GM18505 (cell line): ENCODE results near the gene NTN5.
A peak's percentile ranks its signal among the peaks of the same experiment; 100 is the strongest.
"Not testable (repeated sequence)": the region's sequence is repeated elsewhere in the genome, so short reads cannot be mapped to it uniquely, and the experiment has no call there.

ENCODE experiments used
- ATAC-seq: cut with Tn5 transposase; IDR thresholded peaks from one replicate; pipeline ENCODE4 v1.9.1; 2021; ENCODE audit not compliant: unreplicated experiment
- POLR2A ChIP-seq: IDR thresholded peaks from 4 replicates; pipeline ENCODE4 v1.6.1; 2011; ENCODE audit warnings: borderline replicate concordance; ENCODE audit not compliant: insufficient read depth, insufficient read length; ENCODE audit errors: extremely low read depth

The NTN5 gene, protein sequence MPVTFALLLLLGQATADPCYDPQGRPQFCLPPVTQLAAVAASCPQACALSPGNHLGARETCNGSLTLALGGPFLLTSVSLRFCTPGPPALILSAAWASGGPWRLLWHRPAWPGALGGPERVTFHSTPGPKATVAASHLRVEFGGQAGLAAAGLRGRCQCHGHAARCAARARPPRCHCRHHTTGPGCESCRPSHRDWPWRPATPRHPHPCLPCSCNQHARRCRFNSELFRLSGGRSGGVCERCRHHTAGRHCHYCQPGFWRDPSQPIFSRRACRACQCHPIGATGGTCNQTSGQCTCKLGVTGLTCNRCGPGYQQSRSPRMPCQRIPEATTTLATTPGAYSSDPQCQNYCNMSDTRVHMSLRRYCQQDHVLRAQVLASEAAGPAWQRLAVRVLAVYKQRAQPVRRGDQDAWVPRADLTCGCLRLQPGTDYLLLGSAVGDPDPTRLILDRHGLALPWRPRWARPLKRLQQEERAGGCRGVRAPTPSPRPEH

DNA sequence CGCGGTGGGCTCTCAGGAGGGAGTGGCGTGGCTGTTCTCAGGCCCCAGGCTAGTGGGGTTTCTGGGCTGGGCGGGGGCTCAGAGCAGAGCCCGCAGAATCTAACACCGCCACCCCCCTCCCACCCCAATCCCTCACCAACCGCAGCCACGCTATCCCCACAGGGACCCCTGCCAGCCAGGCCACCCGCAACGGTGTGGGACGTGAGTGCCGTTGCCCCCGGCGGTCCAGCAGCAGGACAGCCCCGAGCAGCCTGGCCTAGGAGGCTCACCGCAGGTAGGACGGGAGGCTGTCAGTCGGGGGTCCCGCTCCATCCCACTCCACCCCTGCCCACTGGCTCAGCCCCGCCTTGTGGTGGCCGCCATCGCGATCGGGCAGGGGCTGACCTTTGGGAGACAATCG, at the start of gene NTN5:
Gene NTN5 (minus strand): TSS at position 24 of the 400 bp plus-strand sequence. CDS start 2,031 bp downstream, outside the sequence.
- no peak for ATAC-seq
- TF ChIP-seq POLR2A, result no peak

DNA sequence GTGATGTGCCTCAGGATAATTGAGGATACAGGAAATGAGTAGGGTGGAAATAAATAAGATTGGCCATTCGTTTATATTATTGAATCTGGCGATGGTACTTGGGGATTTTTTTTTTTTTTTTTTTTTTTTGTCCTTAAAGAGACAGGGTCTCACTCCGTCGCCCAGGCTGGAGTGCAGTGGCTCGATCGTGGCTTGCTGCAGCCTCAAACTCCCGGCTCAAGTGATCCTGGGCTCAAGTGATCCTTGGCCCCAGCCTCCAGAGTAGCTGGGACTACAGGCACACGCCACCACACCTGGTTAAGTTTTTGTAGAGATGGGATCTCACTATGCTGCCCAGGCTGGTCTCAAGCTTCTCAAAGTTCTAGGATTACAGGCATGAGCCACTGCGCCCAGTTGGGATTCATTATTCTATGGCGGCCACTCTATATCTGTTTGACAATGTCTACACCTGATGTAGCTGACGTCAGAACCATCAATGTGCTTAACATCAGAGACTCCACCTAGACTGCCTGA, 49.4 kb upstream of the NTN5 start:
- TF ChIP-seq POLR2A, result no peak
- no peak for ATAC-seq

DNA sequence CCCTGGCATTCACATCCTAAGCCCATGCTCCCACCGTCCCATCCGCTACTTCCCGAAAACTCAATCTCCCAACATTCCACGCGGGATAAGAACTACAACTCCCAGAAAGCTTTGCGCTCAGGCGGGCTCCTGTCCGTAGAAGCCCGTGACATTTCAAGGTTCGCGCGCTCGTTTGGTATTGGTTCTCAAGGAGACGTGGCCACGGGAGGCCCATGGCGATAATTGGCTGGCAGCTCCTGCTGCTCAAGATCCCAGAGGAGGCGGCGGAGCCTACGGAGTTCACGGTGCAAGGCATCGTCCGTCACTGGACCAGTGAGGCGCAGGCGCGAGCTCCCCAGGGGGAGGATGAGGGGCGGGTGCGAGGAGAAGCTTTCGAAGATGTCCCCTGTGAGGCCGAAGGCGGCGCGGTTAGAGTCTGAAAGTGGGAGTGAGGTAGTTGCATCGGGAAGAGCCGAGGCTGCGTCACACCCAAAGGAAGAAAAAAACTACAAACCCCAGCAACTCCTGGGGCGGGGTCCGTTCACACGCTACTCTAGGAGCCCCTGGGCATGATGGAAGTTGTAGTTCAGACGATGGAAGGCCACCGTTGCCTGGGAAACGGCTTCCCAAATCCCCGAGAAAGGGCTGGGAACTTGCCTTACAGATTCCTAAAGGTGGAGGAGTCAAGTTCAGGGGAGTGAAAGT, 47.9 kb upstream of the NTN5 start:
- TF ChIP-seq POLR2A, result peak; percentile 61
- peak; percentile 61 for ATAC-seq

DNA sequence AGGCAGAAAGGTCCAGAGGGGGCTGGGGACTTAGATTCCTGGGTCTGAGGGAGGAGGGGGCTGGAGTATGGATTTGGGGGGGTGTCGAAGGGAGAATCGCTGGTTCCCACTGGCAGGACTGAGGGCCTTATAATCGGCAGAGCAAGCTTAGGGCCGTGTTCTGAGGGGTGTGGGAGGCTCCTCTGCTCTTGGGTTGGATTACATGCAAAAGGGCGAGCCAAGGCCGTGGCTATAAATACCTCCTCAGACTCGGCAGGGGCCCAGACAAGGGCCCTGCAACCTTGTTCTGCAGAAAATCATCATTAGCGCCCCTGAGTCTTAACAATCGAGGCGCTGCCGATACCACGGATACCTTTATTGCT, 47.4 kb upstream of the NTN5 start:
- ATAC-seq, result no peak
- TF ChIP-seq POLR2A, result no peak

DNA sequence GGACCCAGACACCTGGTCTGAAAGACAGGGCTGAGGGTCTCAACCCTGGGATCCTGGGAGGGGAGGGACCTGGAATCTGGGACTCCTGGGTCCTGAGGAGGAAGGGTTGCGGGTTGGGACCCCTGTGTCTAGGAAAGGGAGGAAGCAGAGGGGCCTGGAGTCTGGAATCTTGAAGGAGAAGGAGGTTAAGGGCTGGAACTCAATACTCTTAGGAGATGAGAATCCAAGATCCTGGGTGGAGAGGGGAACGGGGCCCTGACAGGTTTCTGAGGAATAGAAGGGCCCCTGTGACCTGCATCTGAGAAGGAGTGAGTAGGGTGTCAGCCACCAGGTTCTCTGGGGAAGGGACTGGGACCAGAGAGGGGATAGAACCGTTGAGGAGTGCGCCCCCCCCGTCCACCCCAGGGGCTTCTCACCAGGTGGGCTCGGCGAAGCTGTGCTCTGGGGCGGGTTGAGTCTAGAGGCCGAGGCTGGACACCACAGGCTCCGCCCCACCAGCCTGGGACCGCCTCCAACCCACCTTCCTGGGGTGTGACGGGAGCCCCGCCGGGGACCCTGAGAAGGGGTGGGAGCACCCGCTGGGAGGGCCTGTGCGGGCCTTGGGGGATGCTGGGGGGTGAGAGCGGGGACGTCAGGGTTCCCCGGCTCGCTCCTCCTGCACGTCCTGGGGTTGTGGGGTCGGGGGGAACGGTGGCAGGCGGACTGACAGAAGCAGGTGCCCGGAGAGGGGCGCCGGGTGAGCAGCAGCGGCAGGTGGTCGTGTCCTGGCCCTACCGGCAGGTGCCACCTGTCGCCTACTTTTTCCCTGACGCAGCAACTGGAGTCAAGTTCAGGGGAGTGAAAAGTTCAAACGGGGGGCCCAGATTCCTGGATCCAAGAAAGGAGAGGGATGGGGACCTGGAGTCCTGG, 46.7 kb upstream of the NTN5 start, which contains the start of gene MAMSTR:
Gene MAMSTR (minus strand): TSS at position 463 of the 909 bp plus-strand sequence. CDS start 694 bp downstream, outside the sequence.
- no peak for TF ChIP-seq POLR2A
- ATAC-seq, result no peak

DNA sequence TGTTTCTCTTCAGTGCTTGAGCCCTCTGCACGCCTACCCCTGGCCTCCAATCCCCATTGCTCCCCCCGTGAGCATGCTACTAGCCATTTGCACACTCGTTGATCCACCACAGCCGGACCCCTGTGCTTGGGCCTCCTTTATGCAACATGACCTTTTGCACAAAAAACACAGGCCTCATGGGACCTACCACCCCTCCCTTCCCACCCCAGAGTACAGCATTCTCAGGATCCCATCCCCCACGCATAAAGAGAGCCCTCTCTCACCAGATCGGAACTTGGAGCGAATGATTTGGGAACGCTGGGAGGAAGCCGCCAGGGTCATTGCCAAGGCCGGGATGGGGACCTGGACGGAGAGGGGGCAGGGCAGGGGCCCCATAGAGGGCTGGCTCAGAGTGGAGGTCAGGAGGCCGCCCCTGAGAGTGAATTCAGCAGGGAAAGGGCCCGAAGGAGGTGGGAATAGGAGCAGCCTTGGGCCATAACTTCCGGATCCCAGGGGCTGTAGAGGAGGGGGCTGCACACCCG, 46.0 kb upstream of the NTN5 start:
- no peak for TF ChIP-seq POLR2A
- ATAC-seq, result no peak

DNA sequence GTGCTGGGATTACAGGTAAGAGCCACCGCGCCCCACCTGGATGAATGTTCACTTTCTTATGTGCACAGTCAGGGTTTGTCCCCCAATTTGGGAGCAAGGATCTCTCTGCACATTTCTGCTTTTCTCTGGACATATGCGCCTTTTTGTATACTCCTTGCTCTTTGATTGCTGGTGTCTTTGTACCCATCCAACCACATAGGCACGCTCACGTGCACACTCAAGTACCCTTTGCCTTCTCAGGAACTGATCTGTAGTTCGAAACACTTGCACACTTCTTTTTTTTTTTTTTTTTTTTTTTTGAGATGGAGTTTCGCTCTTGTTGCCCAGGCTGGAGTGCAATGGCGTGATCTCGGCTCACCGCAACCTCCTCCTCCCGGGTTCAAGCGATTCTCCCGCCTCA, 45.3 kb upstream of the NTN5 start:
- not testable (repeated sequence) for ATAC-seq

DNA sequence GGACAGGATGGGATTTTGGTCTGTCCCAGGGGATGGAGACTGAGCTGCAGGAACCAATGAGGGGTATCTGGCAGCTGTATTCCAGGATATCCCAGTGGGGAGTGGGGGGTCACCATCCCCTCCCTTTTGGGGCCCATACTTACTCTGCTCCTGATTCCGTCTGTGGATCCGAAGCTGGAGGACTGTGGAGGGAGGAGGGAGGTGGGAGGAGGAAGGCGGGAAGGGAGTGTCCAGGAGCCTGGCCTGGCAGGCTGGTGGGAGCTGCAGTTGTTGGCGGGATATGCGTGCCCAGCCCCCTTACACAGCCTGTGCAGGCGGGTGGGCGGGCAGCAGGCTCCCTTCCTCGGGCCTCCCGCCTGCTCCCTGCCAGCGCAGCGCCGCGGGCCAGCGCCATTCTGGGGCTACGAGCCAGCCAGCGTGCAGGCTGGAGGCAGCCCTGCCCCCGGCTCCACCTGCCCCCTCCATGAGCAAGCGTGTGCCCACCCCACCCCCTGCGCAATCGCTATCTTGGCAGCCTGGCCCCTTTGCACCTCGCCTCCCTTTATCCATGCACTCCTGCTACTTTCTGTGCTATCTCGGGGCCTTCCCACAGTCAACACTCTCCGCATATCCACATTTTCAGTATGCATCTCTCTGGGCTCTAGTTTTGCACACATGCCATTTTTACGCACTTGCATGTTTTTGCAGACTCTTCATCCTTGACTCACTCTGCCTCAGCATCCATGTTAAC, 43.9 kb upstream of the NTN5 start:
- no peak for TF ChIP-seq POLR2A
- no peak for ATAC-seq

DNA sequence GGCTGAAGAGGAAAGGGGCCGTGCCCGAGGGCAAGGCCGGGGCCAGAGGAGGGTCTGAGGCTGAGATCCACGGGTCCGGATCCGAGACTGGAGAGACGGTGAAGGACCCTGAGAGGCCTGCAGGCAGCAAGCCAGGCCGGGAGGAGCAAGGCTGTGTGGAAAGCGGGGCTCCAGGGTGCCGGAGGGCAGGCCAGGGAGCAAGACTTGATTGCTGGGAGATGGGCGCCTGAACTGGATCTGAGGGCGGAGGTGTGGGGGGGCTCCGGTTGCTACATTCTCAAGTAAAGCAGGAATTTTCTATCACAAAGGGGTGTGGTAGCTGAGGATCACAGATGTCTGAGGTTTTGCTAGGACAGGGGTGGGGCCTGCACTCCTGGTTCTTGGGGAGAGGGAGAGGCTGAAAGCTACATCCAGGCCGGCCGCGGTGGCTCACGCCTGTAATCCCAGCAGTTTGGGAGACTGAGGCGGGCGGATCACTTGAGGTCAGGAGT, 42.9 kb upstream of the NTN5 start:
- no peak for ATAC-seq
- no peak for TF ChIP-seq POLR2A

DNA sequence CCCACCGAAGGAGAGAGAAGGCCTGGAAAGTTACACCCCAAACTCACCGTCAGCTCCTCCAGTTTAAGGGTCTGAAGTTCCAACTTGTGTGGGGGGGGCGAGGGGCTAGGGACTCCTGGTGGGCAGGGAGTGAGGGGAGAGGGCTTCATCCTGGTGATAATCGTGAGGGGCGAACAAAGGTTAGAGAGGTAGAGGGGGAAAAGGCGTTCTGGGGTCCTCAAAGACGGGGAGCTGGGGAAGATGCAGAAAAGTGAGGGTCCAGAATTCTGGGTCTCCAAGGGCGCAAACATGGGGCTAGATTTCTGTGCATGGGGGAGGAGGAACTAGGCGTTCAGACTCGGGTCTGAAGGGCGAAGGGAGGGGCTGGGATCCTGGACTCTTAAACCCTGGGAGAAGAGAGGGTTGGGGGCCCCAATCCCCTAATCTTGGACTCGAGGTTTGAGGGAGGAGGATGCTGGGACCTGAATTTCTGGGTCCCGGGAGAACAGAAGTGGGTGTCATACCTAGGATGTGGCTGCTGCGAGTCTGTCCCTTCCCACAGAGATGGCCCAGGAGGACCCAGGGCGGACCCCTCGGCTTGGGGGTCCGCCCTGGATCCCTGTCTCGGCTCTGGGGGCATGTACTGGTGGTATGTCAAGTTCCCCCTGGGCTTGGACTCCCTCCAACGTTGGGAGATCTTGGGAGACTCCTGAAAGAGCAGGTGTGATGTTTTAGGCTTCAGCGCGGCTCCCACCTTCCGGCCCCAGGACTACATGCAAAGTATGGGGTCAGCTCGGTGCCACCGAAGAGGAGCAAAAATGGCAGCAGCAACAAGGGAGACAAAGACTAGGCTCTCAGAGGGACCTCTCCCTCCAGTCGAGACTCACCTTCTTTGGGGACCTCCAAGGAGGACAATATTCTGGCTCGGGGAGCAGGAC, 42.2 kb upstream of the NTN5 start:
- TF ChIP-seq POLR2A, result no peak
- no peak for ATAC-seq
